Natural killer cell (primary cell): ENCODE measurements around the gene GRHPR. TPM values are rescaled to one million over a fixed set of nuclear protein-coding genes. Genes with fewer than 3 reads are reported as not detected.

Experiments used
- ATAC-seq, 3 donors: fragments of 150-1000 bp in 2 of 3; fragments of 200-7000 bp in 1 of 3; cut with Tn5 transposase; 1 replicate in 1 of 3; 2 replicates in 2 of 3; pipeline ENCODE4 v1.10.0; 2021; ENCODE audit warnings: mild to moderate bottlenecking in 2 of 3, moderate library complexity in 2 of 3
- DNase-seq, 2 donors: peaks; one replicate each; pipeline versions ENCODE4 v3.0.0 to v3.0.0-alpha.2; 2013 to 2021; ENCODE audit warnings: mixed read lengths in 1 of 2
- H3K27ac ChIP-seq: one replicate; pipeline ENCODE4 v1.5.1; 2013; ENCODE audit warnings: mild to moderate bottlenecking, low read length
- H3K27me3 ChIP-seq: one replicate; pipeline ENCODE4 v1.6.1; 2013; ENCODE audit warnings: low read length; ENCODE audit not compliant: control insufficient read depth, insufficient read depth
- H3K36me3 ChIP-seq: one replicate; pipeline ENCODE4 v1.6.1; 2013; ENCODE audit warnings: low read length; ENCODE audit not compliant: control insufficient read depth, insufficient read depth
- H3K4me1 ChIP-seq: one replicate; pipeline ENCODE4 v1.6.1; 2013; ENCODE audit warnings: low read length; ENCODE audit not compliant: control insufficient read depth, insufficient read depth
- H3K4me3 ChIP-seq: one replicate; pipeline ENCODE4 v1.5.1; 2013; ENCODE audit warnings: low read length
- H3K9me3 ChIP-seq: one replicate; pipeline ENCODE4 v1.6.1; 2013; ENCODE audit warnings: low read length; ENCODE audit not compliant: control insufficient read depth, insufficient read depth
- H3K27ac Mint-ChIP-seq, 2 donors: one replicate each; pipeline ENCODE4 v1.8.0; 2022; ENCODE audit warnings: mild to moderate bottlenecking in 2 of 2, mixed read lengths in 2 of 2, moderate library complexity in 1 of 2
- H3K27me3 Mint-ChIP-seq, 2 donors: one replicate each; pipeline ENCODE4 v1.8.0; 2022; ENCODE audit warnings: low read depth in 2 of 2, mixed read lengths in 2 of 2
- H3K36me3 Mint-ChIP-seq: one replicate; pipeline ENCODE4 v1.8.0; 2022; ENCODE audit warnings: mixed read lengths
- H3K4me1 Mint-ChIP-seq, 2 donors: one replicate each; pipeline ENCODE4 v1.8.0; 2022; ENCODE audit warnings: mixed read lengths in 2 of 2
- H3K4me3 Mint-ChIP-seq: one replicate; pipeline ENCODE4 v1.8.0; 2022; ENCODE audit warnings: mild to moderate bottlenecking, moderate library complexity, mixed read lengths
- H3K9me3 Mint-ChIP-seq, 2 donors: one replicate each; pipeline ENCODE4 v1.8.0; 2022; ENCODE audit warnings: mixed read lengths in 2 of 2
- CTCF ChIP-seq: fragments of 200-600 bp; IDR thresholded peaks from one replicate; pipeline ENCODE4 v1.8.0; 2022; ENCODE audit warnings: antibody characterized with exemption
- WGBS: methylation state at CpG from one replicate; pipeline ENCODE4 v1.1.7; 2013; ENCODE audit warnings: missing lambda C conversion rate; ENCODE audit not compliant: insufficient coverage; 5-methylcytosine and 5-hydroxymethylcytosine counted together
- intact Hi-C: fragments of 100-400 bp; cut with micrococcal nuclease; formaldehyde crosslinking; loops from one replicate; pipeline ENCODE4 v1.14.2; 2022
- total RNA-seq, 4 donors: library from RNA; stranded (reverse); fragments of 120-200 nt in 1 of 4; gene quantifications; one replicate each; pipeline versions ENCODE4 v1.2.3 to v1.2.4, GENCODE V29; 2013 to 2022

The GRHPR gene
- total RNA-seq, result 10 to 100 TPM; 38.1 to 55.6 (median 41.1) TPM
- total RNA-seq (2013), result 50.8 TPM

GRCh38 chr9:37422289-37423104, at the start of gene GRHPR:
GRHPR (plus strand) TSS chr9:37422696; CDS start chr9:37422751, 55 bp downstream.
- Mint-ChIP-seq H3K36me3 (no peaks in the 10 kb centered on the region), H3K4me3 (peak within 1 kb of the TSS; percentile 94), H3K27ac (peak within 1 kb of the TSS; percentile 93 to 98), H3K9me3 (no peaks in the 10 kb centered on the region), H3K27me3 (no peaks in the 10 kb centered on the region), H3K4me1 (peaks cover 18 to 20% of the 10 kb centered on the region in 2 donors)
- H3K36me3 ChIP-seq, result peaks cover 2% of the 10 kb centered on the region
- peak within 1 kb of the TSS; percentile 75 for H3K4me3 ChIP-seq
- intact Hi-C loops, result loop anchor here (1.0 kb wide), 1 partner anchor 43 kb away; the partner anchor contains the start of gene ZBTB5
- H3K9me3 ChIP-seq, result no peaks in the 10 kb centered on the region
- DNase-seq, result peak; percentile 84 to 92
- WGBS, result under 1% methylated on average over 56 of the region's 56 CpGs
- ATAC-seq, result peak; percentile 98 to 99 (median 99)
- peak within 1 kb of the TSS; percentile 52 for H3K27ac ChIP-seq
- H3K27me3 ChIP-seq, result no peaks in the 10 kb centered on the region
- H3K4me1 ChIP-seq, result peaks cover 22% of the 10 kb centered on the region
- no peak for TF ChIP-seq CTCF

- H3K4me3 ChIP-seq, result no peak overlapping the region
- H3K27me3 ChIP-seq, result no peaks in the 10 kb centered on the region
- intact Hi-C loops, result no loop called here
- no peak for TF ChIP-seq CTCF
- H3K36me3 Mint-ChIP-seq, result no peaks in the 10 kb centered on the region
- DNase-seq, result no peak
- H3K27ac ChIP-seq, result no peak overlapping the region
- no peak overlapping the region for H3K4me3 Mint-ChIP-seq
- no peaks in the 10 kb centered on the region for H3K36me3 ChIP-seq
- H3K9me3 ChIP-seq, result no peaks in the 10 kb centered on the region
- H3K9me3 Mint-ChIP-seq, result no peaks in the 10 kb centered on the region
- WGBS, result 95% methylated on average over 3 of the region's 3 CpGs
- no peaks in the 10 kb centered on the region for H3K4me1 Mint-ChIP-seq
- ATAC-seq, result no peak
- H3K27ac Mint-ChIP-seq, result no peak overlapping the region
- H3K27me3 Mint-ChIP-seq, result peaks cover 5 to 14% of the 10 kb centered on the region in 2 donors
- H3K4me1 ChIP-seq, result peaks cover 27% of the 10 kb centered on the region
These were observed 49.7 kb upstream of the GRHPR start for GRCh38 chr9:37372839-37373238.

GRCh38 chr9:37373621-37374020, 48.9 kb upstream of the GRHPR start:
- peaks cover 5 to 14% of the 10 kb centered on the region in 2 donors for H3K27me3 Mint-ChIP-seq
- no peaks in the 10 kb centered on the region for H3K9me3 ChIP-seq
- no peaks in the 10 kb centered on the region for H3K36me3 Mint-ChIP-seq
- peaks cover 33% of the 10 kb centered on the region for H3K4me1 ChIP-seq
- ATAC-seq, result no peak
- no peaks in the 10 kb centered on the region for H3K27me3 ChIP-seq
- no peaks in the 10 kb centered on the region for H3K36me3 ChIP-seq
- WGBS, result 100% methylated on average over 1 of the region's 1 CpG
- H3K9me3 Mint-ChIP-seq, result no peaks in the 10 kb centered on the region
- no peak overlapping the region for H3K27ac ChIP-seq
- no peak overlapping the region for H3K4me3 ChIP-seq
- no peak overlapping the region for H3K27ac Mint-ChIP-seq
- no peak for TF ChIP-seq CTCF
- no peaks in the 10 kb centered on the region for H3K4me1 Mint-ChIP-seq
- DNase-seq, result no peak
- no peak overlapping the region for H3K4me3 Mint-ChIP-seq
- intact Hi-C loops, result no loop called here
